Gastrocnemius medialis (tissue), 4 donors: ENCODE data around the gene MYO3B.

Experiments used
- POLR2A ChIP-seq, 2 donors: fragments of 450-650 bp; IDR thresholded peaks; one replicate each; pipeline ENCODE4 v1.6.1; 2017; ENCODE audit warnings: antibody characterized with exemption in 2 of 2, mild to moderate bottlenecking in 2 of 2, moderate library complexity in 2 of 2
- TF ChIP-seq, protein P1 (sequence below), 5 experiments: fragments of 450-650 bp in 3 of 5; fragments of 200-600 bp in 2 of 5; sonication (generic) in 2 of 5; IDR thresholded peaks in 4 of 5; conservative IDR thresholded peaks in 1 of 5; 1 replicate in 4 of 5; 2 replicates in 1 of 5; pipeline ENCODE4 v1.5.1; 2016 to 2019; ENCODE audit warnings: antibody characterized with exemption in 5 of 5, mild to moderate bottlenecking in 3 of 5, moderate library complexity in 3 of 5

DNA sequence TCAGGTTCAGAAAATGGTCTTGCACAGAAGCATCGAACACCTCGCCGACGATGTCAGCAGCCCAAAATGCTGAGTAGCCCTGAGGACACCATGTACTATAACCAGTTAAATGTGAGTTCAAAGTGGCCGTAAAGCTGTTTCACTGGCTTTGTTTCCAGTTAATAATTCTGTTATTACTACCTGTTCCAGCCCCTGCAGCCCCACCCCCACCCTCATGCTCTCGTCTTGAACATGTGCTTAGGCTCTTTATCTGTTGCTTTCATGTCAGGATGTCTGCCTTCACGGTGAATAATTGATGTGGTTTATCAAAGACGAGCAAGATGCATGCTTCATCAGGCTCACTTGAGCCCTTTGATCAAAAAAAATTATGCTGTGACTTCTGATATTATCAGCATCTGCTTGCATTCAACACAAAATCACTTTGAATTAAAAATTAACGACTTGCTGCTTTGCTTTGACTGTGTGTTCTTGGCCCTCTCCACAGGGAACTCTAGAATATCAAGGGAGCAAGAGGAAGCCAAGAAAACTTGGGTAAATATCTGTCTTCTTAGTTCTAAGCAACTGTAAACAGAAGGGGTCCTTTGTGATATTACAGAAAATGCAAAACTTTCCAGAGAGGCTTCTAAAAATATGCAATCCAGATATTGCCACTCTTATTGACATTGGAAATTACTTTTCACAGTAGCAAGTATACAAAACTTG, 473.8 kb downstream of the MYO3B start:
- TF ChIP-seq, protein P1, sequence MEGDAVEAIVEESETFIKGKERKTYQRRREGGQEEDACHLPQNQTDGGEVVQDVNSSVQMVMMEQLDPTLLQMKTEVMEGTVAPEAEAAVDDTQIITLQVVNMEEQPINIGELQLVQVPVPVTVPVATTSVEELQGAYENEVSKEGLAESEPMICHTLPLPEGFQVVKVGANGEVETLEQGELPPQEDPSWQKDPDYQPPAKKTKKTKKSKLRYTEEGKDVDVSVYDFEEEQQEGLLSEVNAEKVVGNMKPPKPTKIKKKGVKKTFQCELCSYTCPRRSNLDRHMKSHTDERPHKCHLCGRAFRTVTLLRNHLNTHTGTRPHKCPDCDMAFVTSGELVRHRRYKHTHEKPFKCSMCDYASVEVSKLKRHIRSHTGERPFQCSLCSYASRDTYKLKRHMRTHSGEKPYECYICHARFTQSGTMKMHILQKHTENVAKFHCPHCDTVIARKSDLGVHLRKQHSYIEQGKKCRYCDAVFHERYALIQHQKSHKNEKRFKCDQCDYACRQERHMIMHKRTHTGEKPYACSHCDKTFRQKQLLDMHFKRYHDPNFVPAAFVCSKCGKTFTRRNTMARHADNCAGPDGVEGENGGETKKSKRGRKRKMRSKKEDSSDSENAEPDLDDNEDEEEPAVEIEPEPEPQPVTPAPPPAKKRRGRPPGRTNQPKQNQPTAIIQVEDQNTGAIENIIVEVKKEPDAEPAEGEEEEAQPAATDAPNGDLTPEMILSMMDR (IDR thresholded peaks at IDR 0.05 in 4 of 5, conservative IDR thresholded peaks at IDR 0.05 in 1 of 5): no peak
- no peak for TF ChIP-seq POLR2A (IDR thresholded peaks at IDR 0.05)
